Fibroblast of lung (primary cell): ENCODE results near the gene EIF4A3. TPM values are rescaled to one million over a fixed set of nuclear protein-coding genes. Genes with fewer than 3 reads are reported as not detected.

ENCODE experiments used
- DNase-seq, 2 donors: peaks; one replicate each; pipeline versions ENCODE4 v3.0.0 to v3.0.0-alpha.2; 2010; ENCODE audit warnings: low read depth in 2 of 2
- H2AFZ ChIP-seq: 2 replicates; pipeline ENCODE4 v1.5.1; 2012; ENCODE audit warnings: low read length, control low read depth, inconsistent platforms
- H3K27ac ChIP-seq: 2 replicates; pipeline ENCODE4 v1.5.1; 2011; ENCODE audit warnings: low read length, control low read depth; ENCODE audit not compliant: insufficient read depth
- H3K27me3 ChIP-seq: 2 replicates; pipeline ENCODE4 v1.5.1; 2011; ENCODE audit warnings: mild to moderate bottlenecking, low read length; ENCODE audit not compliant: control insufficient read depth, insufficient read depth
- H3K36me3 ChIP-seq: 2 replicates; pipeline ENCODE4 v1.5.1; 2011; ENCODE audit warnings: low read length; ENCODE audit not compliant: control insufficient read depth, insufficient read depth
- H3K4me1 ChIP-seq: 2 replicates; pipeline ENCODE4 v1.5.1; 2011; ENCODE audit warnings: low read length; ENCODE audit not compliant: control insufficient read depth, insufficient read depth; ENCODE audit errors: extremely low read depth
- H3K4me2 ChIP-seq: 2 replicates; pipeline ENCODE4 v1.5.1; 2011; ENCODE audit warnings: low read length, control low read depth; ENCODE audit not compliant: insufficient read depth; ENCODE audit errors: extremely low read depth
- H3K4me3 ChIP-seq, 4 experiments: fragments of 200-600 bp in 1 of 4; sonication (generic) in 1 of 4; replicated peaks in 1 of 4; 2 replicates each; pipeline ENCODE4 v1.5.1; 2011 to 2016; ENCODE audit warnings: low read length in 4 of 4, low read depth in 3 of 4, mild to moderate bottlenecking in 3 of 4, control low read depth in 2 of 4, inconsistent platforms in 1 of 4, mixed read lengths in 1 of 4; ENCODE audit not compliant: insufficient read depth in 1 of 4; ENCODE audit errors: control extremely low read depth in 1 of 4
- H3K79me2 ChIP-seq: 2 replicates; pipeline ENCODE4 v1.5.1; 2012; ENCODE audit warnings: mild to moderate bottlenecking, low read length, inconsistent platforms; ENCODE audit not compliant: control insufficient read depth, insufficient read depth
- H3K9ac ChIP-seq: 2 replicates; pipeline ENCODE4 v1.5.1; 2011; ENCODE audit warnings: mild to moderate bottlenecking, low read length, control low read depth; ENCODE audit not compliant: insufficient read depth
- H3K9me3 ChIP-seq: 2 replicates; pipeline ENCODE4 v1.5.1; 2012; ENCODE audit warnings: low read depth, low read length; ENCODE audit not compliant: control insufficient read depth, insufficient read depth
- H4K20me1 ChIP-seq: 2 replicates; pipeline ENCODE4 v1.5.1; 2011; ENCODE audit warnings: low read length; ENCODE audit not compliant: control insufficient read depth, insufficient read depth; ENCODE audit errors: extremely low read depth
- CTCF ChIP-seq, 2 donors: IDR thresholded peaks in 1 of 2; conservative IDR thresholded peaks in 1 of 2; 1 replicate in 1 of 2; 2 replicates in 1 of 2; pipeline ENCODE4 v1.5.1; 2011 to 2012; ENCODE audit warnings: low read length in 2 of 2, control low read depth in 1 of 2, inconsistent platforms in 1 of 2, low read depth in 1 of 2, mild to moderate bottlenecking in 1 of 2
- EZH2 ChIP-seq: IDR thresholded peaks from 2 replicates; pipeline ENCODE4 v1.5.1; 2012; ENCODE audit warnings: low read length, control low read depth, mild to moderate bottlenecking; ENCODE audit errors: missing control alignments
- polyA plus RNA-seq, 2 donors: library from polyadenylated mRNA; depleted of rRNA in 1 of 2; stranded (reverse) in 1 of 2; unstranded in 1 of 2; fragments of >200 nt; gene quantifications; 2 replicates each; pipeline ENCODE4 v1.2.1, GENCODE V29; 2011 to 2012; ENCODE audit warnings: missing spikeins in 1 of 2
- total RNA-seq: library from RNA; depleted of rRNA; stranded (reverse); fragments of >200 nt; gene quantifications from 2 replicates; pipeline ENCODE4 v1.2.1, GENCODE V29; 2014

Gene EIF4A3
- total and polyA plus RNA-seq, 2 donors (not counting 1 experiment from before 2014, with no cell fraction given) = 73.2 to 110 TPM

- TF ChIP-seq EZH2 = no peak
- no peak for TF ChIP-seq CTCF (conservative IDR thresholded peaks at IDR 0.05 in 1 of 2, IDR thresholded peaks at IDR 0.05 in 1 of 2; ENCODE audit: low read depth in 1 of 2, low read length in 2 of 2)
- no peak overlapping the region for H3K27ac ChIP-seq
- DNase-seq = no peak
These were observed 51.0 kb downstream of the EIF4A3 start for GRCh38 chr17:80095844-80096475.

DNA sequence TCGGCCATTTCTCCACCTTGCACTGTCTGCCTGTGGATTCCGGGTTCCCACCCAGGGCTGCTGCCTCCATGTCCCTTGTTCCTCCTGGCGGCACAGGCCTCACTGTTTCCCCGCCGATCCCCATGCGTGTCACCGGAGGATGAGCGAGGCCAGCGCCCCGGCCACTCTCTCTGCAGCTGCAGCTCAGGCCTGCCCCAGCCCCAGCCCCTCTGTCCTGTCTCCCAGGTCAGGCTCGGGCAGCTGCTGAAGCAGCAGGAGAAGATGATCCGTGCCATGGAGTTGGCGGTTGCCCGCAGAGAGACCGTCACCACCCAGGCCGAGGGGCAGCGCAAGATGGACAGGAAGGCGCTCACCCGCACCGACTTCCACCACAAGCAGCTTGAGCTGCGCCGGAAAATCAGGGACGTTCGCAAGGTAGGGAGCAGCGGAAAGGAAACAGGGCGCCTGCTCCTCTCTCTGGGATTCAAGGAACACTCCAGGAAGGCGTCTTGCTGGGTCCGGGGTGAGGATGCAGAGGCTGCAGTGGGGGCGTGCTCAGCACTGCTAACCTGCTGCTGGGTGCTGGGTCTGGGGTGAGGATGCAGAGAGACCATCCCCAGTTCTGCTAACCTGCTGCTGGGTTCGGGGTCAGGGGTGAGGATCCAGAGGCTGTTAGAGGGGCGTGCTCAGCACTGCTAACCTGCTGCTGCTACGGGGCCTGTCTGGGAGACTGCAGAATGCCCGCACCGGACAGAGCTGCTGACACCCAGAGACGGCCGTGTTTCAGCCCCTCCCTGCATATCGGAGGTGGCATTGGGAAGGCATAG is 51.7 kb downstream of the EIF4A3 start:
- Histone ChIP-seq H3K27ac (no peak overlapping the region), H3K36me3 (no peaks in the 10 kb centered on the region)
- no peak for DNase-seq

More at GRCh38 chr17:80095844-80096475, 51.0 kb downstream of the EIF4A3 start:
- no peaks in the 10 kb centered on the region for H3K4me1 ChIP-seq
- H3K9me3 ChIP-seq = no peaks in the 10 kb centered on the region
- H3K4me3 ChIP-seq = no peak overlapping the region
- peaks cover 4% of the 10 kb centered on the region for H3K27me3 ChIP-seq
- H2AFZ ChIP-seq = no peak overlapping the region
- H3K36me3 ChIP-seq = no peaks in the 10 kb centered on the region
- H3K4me2 ChIP-seq = no peak overlapping the region
- no peaks in the 10 kb centered on the region for H4K20me1 ChIP-seq
- H3K9ac ChIP-seq = no peak overlapping the region
- H3K79me2 ChIP-seq = no peaks in the 10 kb centered on the region

More for the DNA sequence above, 51.7 kb downstream of the EIF4A3 start:
- Histone ChIP-seq H3K4me1 (no peaks in the 10 kb centered on the region), H3K27me3 (peaks cover 4% of the 10 kb centered on the region), H3K9me3 (no peaks in the 10 kb centered on the region), H4K20me1 (no peaks in the 10 kb centered on the region), H3K4me3 (no peak overlapping the region), H3K4me2 (no peak overlapping the region), H3K9ac (no peak overlapping the region), H2AFZ (no peak overlapping the region), H3K79me2 (no peaks in the 10 kb centered on the region)
- no peak for TF ChIP-seq EZH2
- no peak for TF ChIP-seq CTCF (conservative IDR thresholded peaks at IDR 0.05 in 1 of 2, IDR thresholded peaks at IDR 0.05 in 1 of 2; ENCODE audit: low read depth in 1 of 2, low read length in 2 of 2)
